Activated CD8-positive, alpha-beta memory T cell treated with anti-CD3 and anti-CD28 coated beads for 24 hours (primary cell): Measurements from ENCODE around the gene PDIA5.

Source experiments
- DNase-seq: peaks from one replicate; pipeline ENCODE4 v3.0.0-alpha.2; 2020

Gene PDIA5

DNA sequence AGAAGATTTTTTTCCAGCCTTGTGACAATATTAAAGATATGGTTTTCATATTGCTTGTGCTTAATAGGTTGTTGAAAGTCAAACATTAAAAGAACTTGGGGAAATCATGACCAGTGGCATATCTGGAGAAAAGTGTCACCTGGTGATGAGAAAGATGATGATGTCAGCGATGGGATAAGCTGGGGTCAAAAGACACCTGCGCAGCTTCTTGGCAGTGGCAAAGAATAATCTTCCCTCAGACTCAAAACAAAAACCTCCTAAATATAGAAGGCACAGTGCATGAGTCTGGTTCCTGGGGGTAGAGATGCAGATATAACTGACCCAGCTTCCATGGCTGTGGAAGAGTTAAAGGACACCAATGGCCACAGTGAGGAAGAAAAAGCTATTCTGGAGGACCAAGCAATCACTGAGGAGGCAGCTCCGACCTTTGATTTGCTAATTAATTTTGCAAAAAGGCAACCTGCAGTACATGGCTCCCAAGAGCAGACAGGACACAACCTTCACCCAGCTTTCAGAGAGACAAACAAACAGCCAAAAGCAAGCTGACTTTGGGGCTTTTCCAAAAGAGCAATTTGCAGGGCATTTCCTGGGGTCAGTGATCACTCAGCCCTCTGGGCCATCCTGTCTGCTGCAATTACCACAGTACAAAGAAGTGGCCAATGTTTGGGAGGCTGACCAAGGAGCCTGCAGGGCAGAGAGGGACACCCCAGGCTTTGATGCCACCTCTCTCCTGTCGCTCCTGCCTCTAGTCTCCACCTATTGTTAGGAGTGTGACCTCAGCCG, 21.7 kb upstream of the PDIA5 start:
- no peak for DNase-seq

DNA sequence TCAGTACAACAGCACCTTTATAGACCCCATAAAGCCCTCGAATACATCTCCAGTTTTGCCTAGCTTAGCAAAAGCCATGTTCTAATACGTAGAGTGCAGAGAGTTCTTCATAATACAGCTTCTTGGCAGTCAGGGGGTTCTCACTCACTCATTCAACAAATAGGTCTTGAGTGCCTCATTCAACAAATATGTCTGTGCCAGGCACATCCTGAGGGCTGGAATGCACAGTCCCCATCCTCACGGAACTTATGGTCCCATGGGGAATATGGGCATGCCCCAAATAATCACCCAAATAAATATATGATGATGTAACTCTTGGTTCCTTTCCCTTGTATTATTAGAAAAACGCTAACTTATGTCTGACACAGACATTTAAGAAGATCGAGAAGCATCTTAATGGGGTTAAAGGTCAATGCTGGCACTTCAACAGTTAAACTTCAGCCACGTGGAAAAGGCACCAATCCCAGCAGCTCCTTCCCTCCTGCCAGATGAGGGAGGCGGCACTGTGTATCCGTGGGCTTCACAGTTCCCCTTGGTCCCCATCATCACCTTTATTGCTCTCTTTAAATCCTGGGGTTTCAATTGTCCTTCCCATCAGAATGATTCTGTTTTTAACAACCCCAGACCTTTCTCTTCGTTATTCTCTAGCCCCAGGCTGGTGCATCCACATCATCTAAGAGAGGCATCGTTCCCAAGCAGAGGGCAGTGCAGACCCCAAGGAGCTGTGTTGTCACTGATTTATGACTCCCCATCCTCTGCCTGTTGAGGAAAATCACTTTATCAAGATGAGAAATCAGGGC, 20.4 kb upstream of the PDIA5 start:
- DNase-seq = no peak

DNA sequence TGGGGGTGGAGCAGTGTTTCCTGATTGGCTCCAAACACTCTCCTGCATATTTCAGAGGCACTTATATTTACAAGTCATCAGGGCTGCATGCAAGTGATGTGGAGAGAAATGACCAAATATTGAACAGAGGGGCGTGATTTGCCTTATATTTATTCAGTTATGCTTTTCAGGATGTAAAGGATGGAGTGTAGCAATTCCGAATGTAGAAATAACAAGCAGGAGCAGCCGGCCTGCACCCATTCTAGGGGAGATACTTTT, 19.8 kb upstream of the PDIA5 start:
- no peak for DNase-seq

DNA sequence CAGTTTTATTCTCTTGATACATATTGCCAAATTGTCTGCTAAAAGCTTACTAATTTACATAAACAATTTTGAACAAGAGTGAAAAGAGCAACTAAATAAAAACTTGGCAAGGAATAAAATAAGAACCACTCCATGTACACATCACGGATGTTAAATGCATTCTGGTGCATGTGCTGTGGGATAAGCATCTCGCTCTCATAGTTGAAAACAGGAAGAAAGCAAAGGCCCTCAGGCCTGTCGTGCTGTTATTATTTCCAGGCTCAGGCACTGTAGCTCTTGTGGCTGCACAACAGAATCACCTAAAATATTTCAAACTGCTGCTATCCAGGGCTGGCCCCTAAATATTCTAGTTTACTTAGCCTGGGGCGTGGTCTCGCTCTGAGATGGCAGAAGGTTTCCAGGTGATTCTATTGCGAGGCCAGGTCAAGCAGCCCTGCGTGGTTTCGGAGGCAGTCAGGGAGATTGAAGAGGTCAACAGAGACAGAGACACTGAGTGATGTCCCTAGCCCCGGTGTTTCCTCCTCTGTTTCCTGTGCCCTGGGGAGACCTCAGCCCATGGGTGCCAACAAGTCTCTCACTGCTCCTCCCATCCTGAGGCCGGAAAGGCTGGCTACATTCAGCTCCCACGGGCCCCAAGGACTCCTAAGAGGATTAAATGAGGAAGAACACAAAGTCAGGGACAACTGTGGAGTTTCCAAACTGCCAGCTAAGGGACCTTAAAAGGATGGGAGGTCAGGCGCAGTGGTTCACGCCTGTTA, 18.2 kb upstream of the PDIA5 start:
- no peak for DNase-seq

DNA sequence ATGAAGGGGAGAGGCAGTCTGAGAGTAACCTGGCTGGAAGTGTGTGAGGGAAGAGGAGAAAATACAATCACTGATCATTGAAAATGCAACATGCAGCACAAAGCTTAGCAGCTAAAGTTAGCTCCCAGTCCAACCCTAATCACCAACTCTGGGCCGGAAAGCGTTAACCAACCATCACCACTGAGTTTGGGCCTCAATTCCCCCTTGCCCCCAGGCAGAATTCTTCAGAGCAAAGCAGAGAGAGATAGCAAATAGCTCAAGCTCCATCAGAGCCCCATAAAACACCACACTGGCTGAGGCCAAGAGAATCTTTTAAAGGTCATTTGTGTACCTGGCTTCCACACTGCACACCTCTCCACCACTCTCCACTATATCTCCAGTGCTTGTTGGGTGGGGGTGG, 16.2 kb upstream of the PDIA5 start:
- no peak for DNase-seq

DNA sequence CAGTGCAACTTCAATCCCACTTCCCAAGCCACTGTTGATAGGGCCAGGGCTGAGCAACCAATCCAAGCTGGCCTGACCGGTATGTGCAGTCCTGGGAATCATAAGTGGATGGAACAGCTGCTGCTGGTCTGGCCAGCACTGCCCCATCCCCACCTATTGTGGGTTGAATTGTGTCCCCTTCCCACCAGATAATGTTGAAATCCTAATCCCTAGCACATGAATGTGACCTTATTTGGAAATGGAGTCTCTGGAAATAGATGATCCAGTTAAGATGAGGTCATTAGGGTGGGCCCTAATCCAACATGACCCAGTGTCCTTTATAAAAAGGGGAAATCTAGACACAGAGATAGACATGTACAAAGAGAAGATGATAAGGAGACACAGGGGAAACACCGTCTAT, 13.7 kb upstream of the PDIA5 start:
- no peak for DNase-seq

DNA sequence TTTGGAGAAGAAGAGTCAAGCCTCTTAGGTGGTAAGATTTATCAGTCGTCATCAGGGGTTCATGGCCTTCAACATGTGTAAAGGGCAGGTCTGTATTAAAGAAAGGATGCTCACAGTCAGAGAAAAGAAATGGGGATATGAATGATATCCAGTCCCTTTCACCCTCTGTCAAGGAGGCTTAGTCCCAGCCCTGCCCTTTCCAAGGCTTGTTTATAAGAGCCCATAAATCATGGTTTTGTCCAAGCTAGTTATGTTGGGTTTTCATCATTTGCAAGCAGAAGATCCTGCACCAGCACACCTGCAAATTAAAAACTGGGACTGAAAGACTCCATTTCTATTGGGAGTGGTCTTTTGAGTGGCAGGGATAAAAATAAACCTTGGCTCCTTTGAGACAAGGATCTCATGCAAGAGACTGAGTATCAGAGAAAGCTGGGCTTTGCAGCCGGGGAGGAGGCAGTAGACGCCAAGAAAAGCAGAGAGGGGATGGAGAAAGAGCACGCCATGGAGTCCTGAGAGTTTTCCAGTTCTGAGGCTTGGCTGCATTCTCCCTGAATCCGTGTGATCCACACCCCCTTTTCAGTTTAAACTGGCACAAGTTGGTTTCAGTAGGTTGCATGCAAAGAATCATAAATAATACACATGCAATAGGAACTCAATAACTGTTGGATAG, 12.6 kb upstream of the PDIA5 start:
- no peak for DNase-seq

DNA sequence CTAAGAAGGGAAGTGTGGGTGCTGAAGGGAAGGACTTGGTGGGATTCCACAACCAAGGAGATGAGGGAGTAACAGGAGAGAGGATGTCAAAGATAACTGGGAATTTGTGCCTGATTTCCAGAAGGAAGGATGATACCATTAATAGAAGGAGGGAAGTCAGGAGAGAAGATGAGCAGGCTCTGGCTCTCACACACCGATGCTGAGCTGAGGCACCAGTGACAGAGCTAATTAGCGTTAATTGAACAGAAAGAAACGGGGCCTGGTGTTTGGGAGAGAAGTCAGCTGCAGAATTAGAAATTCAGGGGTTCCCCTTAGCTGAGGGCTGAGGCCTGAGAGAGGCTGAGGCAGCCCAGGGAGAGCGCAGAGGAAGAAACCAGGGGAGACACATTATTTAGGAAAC, 11.9 kb upstream of the PDIA5 start:
- DNase-seq = peak; percentile 9

DNA sequence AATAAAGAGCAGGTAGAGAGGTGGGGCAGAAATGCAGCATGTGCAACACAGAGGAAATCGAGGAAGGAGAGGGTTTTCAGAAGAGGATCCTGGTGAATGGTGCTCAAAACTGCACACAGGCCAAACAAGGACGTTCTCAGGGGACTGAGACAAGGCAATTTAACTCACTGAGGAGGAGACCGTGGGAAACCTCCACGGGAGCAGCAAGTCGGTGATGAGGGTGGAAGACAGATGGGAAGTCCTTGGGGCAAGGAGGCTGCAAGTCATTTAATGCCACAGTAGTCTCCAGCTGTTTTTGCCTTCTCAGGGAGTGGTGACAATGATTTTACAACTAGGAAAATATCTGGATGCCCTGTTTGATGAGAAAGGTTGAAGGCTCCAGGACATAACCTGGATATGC, 11.5 kb upstream of the PDIA5 start:
- DNase-seq = peak; percentile 9

DNA sequence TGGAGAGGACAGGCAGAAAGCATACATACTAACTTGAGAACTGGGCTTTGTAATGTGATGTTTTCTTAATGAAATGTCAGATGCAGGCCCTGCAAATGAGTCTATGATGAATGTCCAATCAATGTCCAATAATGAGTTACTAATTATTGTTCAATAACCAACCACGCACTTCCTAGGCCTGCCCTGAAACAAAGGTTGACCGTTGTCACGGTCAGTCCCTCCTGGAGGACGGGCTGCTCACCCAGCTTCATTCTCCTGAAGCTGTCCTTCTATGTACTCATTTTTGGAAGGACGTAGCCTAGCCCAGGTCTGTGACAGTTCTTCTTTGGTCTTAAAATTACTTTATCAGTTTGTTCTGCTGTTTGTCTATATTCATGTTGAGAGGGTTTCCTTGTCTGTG, 8.3 kb upstream of the PDIA5 start:
- peak; percentile 7 for DNase-seq

DNA sequence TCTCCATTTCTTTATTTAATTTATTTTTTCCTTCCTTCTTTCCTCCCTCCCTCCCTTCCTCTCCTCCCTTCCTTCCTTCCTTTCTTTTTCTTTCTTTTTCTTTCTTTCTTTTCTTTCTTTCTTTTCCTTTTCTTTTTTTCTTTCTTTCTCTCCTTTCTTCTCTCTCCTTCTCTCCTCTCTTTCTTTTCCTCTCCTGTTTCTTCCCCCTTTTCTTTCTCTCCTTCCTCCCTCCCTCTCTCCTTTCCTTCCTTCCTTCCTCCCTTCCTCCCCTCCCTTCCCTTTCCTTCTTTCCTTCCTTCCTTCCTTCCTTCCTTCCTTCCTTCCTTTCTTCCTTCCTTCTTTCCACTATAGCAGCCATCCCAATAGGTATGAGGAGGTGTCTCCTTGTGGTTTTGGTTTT, 6.8 kb upstream of the PDIA5 start:
- DNase-seq = no peak

DNA sequence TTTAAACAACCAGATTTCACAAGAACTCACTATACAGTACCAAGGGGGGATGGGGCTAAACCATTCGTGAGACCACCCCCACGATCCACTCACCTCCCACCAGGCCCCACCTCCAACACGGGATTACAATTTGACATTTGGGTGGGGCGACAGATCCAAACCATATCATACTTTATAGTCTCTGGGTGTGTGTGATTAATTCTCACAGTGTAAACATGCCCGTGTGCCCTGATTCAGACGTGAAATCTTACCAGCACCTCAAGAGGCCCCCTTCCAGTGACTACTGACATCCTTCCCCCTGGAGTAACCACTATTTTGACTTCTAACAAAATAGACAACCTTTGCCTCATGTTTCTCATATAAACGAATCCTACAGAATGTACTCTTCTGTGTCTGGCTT, 5.0 kb upstream of the PDIA5 start:
- peak; percentile 5 for DNase-seq

DNA sequence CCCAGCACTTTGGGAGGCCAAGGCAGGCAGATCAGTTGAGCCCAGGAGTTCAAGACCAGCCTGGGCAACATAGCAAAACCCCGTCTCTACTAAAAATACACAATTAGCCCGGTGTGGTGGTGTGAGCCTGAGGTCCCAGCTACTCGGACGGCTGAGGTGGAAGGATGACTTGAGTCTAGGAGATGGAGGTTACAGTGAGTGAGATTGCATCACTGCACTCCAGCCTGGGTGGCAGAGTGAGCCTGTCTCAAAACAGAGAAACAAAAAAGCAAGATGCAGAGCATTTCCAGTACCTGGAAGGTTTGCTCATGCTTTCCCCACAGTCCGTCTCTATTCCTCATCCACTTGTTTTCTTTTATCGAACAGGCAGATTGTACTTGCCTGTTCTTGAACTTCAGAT, 3.8 kb upstream of the PDIA5 start:
- no peak for DNase-seq

DNA sequence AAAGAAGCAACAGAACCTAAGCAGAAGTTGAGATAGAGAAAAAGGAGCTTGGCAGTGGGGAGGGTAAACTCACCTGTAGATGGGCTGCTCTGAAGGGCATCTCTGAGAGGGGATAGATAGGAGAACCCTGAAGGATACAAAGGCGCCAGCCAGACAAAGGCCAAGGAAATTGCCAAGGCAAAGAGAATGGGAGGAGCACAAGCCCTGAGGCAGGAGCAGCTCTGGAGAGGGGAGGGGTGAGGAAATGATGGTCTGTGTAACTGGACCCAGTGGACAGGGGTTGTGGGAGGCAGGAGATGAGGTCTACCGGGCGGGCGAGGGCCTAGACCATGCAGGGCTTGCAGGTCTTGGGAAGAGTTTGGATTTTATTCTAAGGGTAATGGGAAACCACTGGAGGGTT, 2.3 kb upstream of the PDIA5 start:
- no peak for DNase-seq

DNA sequence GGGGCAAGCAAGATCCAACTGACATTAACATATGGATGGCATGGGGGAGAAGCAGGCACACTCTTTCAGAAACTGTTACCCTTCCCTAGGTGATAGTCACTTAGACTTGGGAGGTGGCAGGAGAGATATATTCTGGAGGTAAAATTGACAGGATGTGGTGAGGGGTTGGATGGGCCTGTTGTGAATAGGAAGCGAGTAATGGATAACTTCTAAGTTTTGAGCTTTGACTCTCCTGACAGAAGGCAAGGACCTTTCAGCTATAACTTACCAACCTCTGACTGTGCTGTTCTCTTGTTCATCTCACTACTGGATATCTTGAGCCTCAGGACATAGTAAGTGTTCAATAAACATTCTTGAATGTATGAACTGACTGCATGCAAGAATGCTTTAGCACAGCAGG, 1.9 kb upstream of the PDIA5 start:
- DNase-seq = peak; percentile 1

DNA sequence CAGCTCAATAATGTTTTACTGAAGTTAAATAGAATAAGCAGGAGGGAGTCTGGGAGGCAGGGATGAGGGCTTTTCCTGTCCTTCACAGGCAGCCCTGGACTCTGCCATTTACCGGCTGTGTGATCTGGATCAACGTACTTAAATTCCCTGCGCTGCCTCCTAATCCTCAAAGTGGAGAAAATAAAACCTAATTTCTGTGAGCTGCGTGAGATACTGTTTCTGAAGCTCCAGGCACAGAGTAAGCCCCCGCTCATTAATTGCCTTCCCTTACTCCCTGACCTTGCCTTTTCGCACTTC, 278 bp upstream of the PDIA5 start:
- no peak for DNase-seq

DNA sequence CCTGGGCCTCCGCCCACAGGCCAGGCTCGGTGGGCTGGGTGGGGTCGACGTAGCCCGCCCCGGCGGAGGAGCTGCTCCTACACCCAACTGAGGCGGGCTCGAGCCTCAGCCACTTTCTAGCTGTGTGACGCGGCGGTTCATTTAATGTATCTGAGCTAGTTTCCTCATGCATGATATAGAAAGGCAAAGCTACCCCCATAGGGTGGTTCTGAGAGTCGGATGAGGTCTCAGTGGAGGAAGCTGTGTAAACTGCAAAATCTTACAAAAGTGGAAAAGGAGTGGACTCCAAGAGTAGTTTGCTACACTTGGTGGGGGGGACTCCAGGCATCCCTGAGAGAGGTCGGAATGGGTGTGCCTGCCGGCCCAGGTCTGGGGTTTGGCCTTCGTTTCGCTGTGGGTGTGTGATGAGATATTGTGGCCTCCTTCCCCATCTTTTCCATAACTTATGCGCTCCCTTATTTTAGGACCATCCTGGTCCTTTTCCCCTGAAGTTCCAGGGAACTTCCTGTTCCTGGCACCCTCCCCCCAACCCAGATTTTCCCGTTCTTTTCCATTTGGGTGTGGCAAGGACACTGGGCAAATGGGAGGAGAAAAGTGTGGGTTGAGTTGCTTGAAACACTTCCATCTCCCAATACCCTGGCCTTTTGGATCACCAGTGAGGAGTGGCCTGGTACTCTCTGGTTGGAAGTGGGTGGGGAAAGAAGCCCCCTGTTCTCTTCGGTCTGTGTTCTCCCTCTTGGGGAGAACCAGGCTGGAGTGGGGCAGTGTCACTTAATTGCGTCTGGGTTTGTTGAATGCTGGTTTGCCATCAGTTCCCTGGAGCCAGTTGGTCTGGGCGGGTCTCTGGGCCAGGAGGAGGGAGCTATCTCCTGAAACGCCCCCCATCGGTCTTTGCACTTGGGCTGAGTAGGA, 1.1 kb downstream of the PDIA5 start:
- DNase-seq = peak; percentile 49

DNA sequence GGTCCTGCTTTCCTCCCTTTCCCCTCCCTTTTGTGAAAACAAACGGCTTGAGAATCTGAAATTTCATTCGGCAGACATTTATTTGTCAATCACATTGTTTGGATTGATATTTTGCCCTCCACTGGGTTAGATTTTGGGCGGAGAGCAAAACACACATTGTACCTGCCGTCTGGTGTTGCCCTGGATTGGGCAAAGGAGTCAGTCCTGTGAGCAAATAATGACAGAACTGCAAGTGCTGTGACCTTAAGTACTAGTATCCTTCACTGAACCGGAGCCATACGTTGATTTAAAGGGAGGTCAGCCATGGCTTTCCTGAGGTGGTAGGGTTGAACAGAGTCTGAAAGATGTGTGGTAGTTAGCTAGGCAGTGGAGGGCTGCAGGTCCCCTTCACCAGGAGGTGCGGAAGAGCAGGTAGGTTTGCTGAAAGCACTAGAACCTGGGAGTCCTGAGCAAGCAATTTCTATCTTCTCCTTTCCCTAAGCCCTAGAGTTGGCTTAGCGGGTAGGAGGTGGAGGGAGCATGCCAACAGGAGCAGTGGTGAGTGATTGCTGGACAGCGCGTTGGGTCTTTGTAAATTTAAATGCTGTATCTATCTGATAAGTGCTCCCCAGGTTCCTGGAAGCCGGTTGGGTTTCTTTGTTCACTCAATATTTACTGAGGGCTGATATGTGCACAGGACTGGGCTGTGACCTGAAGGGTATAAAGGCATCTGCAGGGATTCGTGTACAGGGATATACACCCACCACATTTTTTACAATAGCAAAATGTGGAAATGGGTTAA, 2.0 kb downstream of the PDIA5 start:
- DNase-seq = peak; percentile 43

DNA sequence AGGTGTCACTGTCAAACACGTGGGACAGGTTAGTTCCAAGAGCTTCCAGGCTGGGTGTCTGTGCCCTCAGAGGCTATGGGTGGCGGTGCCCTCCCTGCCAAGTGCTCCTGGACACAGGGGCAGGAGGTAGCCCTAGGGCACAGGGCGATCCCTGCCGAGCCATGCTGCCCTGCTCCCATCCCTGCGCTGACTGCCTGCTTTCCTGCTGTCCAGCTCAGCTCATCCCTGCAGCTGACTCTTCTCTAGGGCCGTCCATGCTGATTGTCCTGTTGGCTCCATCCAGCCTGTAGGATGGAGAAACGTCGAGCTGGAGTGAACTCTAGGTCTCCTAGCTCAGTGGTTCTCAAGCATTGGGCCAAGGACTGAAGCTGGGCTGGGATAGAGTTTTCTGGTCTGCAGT, 3.7 kb downstream of the PDIA5 start:
- DNase-seq = peak; percentile 46

DNA sequence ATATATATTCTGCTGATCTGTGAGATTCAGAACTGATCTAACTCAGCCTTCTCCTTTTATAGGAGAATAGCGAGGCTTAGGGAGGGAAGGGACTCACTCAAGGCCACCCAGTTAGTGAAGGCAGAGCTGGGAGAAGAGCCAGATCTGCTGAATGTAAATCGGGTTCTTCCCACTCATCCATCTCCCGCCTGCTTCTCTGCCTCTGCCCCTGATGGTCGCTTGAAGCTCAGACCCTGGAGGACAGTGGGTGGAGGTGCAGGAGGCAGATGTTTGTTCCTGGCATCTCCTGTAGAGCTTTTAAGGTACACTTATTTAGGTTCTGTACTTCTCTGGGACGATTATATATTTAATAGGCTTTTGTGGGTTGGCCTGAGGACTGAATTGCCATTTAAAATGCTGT, 4.3 kb downstream of the PDIA5 start:
- peak; percentile 37 for DNase-seq

DNA sequence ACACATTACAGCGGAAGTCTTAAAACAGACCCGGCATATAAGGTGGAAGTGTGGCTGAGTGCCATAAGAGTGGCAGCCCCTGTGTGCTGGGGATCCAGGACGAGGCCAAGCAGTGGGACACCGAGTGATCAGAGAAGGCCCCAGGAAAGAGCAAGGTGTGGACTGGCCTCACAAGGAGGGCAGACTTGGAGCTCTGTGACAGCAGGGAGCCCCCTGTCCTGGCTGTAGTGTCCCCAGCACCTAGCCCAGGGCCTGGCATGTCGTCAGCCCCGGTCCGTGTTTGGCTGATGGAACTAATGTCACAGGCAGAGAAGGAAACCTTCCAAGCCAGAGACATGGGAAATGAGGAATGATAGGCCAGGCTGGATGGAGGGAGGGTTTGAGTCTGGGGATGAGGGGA, 4.8 kb downstream of the PDIA5 start:
- DNase-seq = peak; percentile 50

DNA sequence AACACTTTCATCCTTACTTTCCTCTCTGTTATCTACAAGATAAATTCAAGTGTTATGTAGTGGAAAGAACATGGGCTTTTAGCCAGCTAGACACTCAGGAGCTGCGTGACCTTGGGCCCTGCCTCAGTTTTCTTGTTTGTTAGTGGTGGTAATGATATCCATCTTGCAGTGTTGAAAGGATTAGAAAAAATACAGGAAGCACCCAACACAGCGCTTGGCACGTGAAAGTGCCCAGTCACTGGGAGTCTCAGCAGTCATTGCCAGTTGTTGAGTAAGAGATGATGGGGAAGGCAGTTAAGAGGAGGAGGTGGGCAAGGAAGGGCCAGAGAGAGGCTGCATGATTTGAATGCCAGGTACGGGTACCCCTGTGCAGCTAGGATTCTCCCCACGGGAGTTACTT, 5.3 kb downstream of the PDIA5 start:
- no peak for DNase-seq
